NB4 (cell line): ENCODE results near the gene ZNF892.
"Not testable (repeated sequence)": the region's sequence is repeated elsewhere in the genome, so short reads cannot be mapped to it uniquely, and the experiment has no call there.

Experiments
- DNase-seq: peaks from one replicate; pipeline ENCODE4 v3.0.0; 2010; ENCODE audit warnings: low read depth
- H3K4me3 ChIP-seq: one replicate; pipeline ENCODE4 v1.5.1; 2011; ENCODE audit warnings: mild to moderate bottlenecking, low read depth, low read length, moderate library complexity
- MYC ChIP-seq: IDR thresholded peaks from 2 replicates; pipeline ENCODE4 v1.6.1; 2011; ENCODE audit warnings: low read depth, low read length
- POLR2A ChIP-seq: IDR thresholded peaks from 2 replicates; pipeline ENCODE4 v1.6.1; 2011; ENCODE audit warnings: mild to moderate bottlenecking; ENCODE audit not compliant: insufficient read length; ENCODE audit errors: extremely low read depth
- TF ChIP-seq, protein P1 (sequence below): IDR thresholded peaks from 2 replicates; pipeline ENCODE4 v1.6.1; 2011; ENCODE audit warnings: low read depth, low read length
- TF ChIP-seq, protein P2 (sequence below): IDR thresholded peaks from one replicate; pipeline ENCODE4 v1.5.1; 2012; ENCODE audit warnings: low read depth, low read length

The ZNF892 gene

DNA sequence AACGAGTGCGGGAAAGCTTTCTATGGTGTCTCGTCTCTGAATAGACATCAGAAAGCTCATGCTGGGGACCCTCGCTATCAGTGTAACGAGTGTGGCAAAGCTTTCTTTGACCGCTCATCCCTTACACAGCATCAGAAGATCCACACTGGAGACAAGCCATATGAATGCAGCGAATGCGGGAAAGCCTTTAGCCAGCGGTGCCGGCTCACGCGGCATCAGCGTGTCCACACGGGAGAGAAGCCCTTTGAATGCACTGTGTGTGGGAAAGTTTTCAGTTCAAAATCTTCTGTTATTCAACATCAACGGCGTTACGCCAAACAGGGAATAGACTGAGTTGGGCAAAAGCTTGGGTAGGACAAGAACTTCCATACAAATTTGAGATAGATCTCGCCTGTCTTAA, 25.5 kb upstream of the ZNF892 start:
- TF ChIP-seq MYC: no peak
- no peak for TF ChIP-seq POLR2A
- TF ChIP-seq, protein P1, sequence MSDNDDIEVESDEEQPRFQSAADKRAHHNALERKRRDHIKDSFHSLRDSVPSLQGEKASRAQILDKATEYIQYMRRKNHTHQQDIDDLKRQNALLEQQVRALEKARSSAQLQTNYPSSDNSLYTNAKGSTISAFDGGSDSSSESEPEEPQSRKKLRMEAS: no peak
- TF ChIP-seq, protein P2, sequence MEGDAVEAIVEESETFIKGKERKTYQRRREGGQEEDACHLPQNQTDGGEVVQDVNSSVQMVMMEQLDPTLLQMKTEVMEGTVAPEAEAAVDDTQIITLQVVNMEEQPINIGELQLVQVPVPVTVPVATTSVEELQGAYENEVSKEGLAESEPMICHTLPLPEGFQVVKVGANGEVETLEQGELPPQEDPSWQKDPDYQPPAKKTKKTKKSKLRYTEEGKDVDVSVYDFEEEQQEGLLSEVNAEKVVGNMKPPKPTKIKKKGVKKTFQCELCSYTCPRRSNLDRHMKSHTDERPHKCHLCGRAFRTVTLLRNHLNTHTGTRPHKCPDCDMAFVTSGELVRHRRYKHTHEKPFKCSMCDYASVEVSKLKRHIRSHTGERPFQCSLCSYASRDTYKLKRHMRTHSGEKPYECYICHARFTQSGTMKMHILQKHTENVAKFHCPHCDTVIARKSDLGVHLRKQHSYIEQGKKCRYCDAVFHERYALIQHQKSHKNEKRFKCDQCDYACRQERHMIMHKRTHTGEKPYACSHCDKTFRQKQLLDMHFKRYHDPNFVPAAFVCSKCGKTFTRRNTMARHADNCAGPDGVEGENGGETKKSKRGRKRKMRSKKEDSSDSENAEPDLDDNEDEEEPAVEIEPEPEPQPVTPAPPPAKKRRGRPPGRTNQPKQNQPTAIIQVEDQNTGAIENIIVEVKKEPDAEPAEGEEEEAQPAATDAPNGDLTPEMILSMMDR: no peak
- no peak overlapping the region for H3K4me3 ChIP-seq
- DNase-seq: no peak

DNA sequence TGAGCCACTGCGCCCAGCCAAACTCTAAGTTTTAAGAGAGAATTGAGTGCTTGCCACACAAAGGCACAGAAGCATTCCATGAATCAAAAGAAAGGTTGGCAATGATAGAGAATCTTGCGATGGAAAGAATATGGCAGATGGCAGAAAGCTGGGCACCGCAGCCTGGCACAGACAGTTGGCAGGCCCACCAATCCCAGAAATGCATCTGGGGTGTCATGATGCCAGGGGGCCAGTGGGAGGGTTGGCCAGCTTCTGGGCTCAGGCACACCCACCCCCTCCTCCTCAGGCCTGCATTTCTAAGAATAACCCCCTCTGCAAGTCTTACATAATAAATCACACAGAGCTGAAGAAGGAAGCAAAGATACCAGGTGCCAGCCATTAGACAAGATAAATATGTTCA, 22.1 kb upstream of the ZNF892 start:
- H3K4me3 ChIP-seq: no peak overlapping the region
- TF ChIP-seq, protein P2: no peak
- no peak for TF ChIP-seq POLR2A
- no peak for TF ChIP-seq MYC
- TF ChIP-seq, protein P1: no peak
- DNase-seq: no peak

DNA sequence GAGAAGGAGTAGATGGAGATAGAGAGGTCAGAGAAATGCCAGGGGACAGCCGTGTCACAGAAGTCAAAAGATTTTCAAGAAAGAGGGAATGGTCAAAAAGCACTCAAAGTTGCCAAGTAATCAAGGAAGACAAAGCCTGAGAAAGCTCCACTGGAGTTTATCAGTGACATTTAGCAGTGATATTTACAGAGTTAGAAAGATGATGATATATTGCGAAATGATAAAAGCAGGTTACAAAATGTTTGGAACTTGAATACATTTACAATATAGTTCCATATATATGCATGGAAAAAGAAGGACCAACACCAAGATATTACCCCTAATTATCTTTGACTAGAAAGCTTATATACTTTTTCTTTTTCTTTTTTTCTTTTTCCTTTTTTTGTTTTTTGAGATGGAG, 21.3 kb upstream of the ZNF892 start:
- no peak for TF ChIP-seq MYC
- TF ChIP-seq, protein P1: no peak
- TF ChIP-seq, protein P2: no peak
- TF ChIP-seq POLR2A: no peak
- DNase-seq: no peak
- no peak overlapping the region for H3K4me3 ChIP-seq

DNA sequence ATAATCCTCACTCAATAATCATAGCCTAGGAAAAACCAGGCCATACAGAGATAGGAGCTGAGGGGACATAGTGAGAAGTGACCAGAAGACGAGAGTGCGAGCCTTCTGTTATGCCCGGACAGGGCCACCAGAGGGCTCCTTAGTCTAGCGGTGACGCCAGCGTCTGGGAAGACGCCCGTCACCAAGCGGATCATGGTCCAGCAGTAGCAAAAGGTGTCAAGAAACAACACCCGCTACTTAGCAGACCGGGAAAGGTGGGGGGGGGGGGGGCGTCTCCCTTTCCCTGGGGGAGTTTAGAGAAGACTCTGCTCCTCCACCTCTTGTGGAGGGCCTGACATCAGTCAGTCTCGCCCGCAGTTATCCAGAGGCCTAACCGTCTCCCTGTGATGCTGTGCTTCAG, 14.4 kb upstream of the ZNF892 start:
- TF ChIP-seq, protein P2: peak; percentile 50
- DNase-seq: peak; percentile 16

DNA sequence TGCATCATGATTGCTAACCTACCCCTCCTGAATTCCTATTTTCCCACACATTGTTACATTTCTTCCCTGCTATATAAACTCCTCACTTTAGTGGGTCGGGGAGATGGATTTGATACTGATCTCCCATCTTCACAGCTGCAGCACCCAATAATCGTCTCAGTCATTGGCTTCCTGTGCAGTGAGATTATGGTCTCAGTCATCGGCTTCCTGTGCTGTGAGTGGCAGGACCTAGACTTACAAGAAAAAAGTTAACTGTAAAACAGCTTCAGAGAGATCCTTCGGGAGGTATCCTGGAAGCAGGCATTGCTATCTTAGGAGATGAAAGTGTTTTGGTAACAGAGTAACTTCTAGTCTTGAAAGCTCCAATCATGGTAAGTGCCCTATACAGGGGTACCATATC, 3.4 kb upstream of the ZNF892 start:
- H3K4me3 ChIP-seq: no peak overlapping the region
- TF ChIP-seq, protein P2: no peak
- TF ChIP-seq MYC (no peak), POLR2A (no peak)
- TF ChIP-seq, protein P1: no peak
- no peak for DNase-seq

More for the DNA sequence above, 14.4 kb upstream of the ZNF892 start:
- H3K4me3 ChIP-seq: not testable (repeated sequence)

DNA sequence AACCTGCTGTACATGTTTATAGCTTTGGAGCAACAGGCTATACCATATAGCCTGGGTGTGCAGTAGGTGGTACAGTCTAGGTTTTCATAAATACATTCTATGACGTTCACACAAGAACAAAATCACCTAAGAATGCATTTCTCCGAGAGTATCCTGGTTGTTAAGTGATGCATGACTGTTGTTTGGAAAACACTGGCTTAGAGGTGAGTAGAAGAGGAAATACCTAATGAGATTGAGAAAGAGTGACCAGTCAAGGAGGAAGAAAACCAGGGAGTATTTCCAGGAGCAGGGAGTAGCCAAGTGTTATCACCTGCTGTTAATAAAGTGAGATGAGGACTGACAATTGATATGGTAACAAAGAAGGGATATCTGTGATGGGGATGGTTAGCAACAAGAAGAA, 2.9 kb upstream of the ZNF892 start:
- no peak overlapping the region for H3K4me3 ChIP-seq
- TF ChIP-seq, protein P2: no peak
- TF ChIP-seq, protein P1: no peak
- no peak for TF ChIP-seq MYC
- DNase-seq: no peak
